DND-41 (cell line): ENCODE results near the gene ZNF207.
"Not testable (repeated sequence)": the region's sequence is repeated elsewhere in the genome, so short reads cannot be mapped to it uniquely, and the experiment has no call there.

Experiments
- CTCF ChIP-seq: IDR thresholded peaks from 2 replicates; pipeline ENCODE4 v1.5.1; 2012; ENCODE audit warnings: borderline replicate concordance, low read length, moderate library complexity, mild to moderate bottlenecking; ENCODE audit not compliant: poor library complexity, severe bottlenecking; ENCODE audit errors: extremely low read depth
- EZH2 ChIP-seq: IDR thresholded peaks from 3 replicates; pipeline ENCODE4 v1.6.1; 2012; ENCODE audit warnings: borderline replicate concordance, low read depth, mild to moderate bottlenecking, moderate library complexity, low read length, inconsistent platforms; ENCODE audit not compliant: severe bottlenecking

- not testable (repeated sequence) for TF ChIP-seq CTCF, EZH2
Observed at GRCh38 chr17:32410085-32410484, 60.1 kb downstream of the ZNF207 start.
